ENCODE measurements around the gene GP5.

DNA sequence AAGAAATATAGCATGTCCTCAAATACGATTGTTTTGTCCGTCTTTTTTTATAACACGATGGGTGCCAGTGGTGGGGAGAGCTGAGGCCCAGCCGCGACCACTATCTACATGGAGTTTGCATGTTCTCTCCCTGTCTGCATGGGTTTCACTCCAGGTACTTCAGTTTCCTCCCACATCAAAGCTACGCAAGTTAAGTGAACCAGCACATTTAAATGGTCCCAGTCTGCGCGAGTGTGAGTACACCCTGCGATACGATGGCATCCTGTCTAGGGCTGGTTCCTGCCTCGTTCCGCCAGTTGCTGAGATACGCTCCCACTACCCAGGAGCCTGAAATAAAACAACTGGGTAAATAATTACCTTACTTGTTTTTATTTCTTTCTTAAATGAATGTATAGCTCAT is 47.1 kb upstream of the GP5 start:
- TF ChIP-seq, protein P1, sequence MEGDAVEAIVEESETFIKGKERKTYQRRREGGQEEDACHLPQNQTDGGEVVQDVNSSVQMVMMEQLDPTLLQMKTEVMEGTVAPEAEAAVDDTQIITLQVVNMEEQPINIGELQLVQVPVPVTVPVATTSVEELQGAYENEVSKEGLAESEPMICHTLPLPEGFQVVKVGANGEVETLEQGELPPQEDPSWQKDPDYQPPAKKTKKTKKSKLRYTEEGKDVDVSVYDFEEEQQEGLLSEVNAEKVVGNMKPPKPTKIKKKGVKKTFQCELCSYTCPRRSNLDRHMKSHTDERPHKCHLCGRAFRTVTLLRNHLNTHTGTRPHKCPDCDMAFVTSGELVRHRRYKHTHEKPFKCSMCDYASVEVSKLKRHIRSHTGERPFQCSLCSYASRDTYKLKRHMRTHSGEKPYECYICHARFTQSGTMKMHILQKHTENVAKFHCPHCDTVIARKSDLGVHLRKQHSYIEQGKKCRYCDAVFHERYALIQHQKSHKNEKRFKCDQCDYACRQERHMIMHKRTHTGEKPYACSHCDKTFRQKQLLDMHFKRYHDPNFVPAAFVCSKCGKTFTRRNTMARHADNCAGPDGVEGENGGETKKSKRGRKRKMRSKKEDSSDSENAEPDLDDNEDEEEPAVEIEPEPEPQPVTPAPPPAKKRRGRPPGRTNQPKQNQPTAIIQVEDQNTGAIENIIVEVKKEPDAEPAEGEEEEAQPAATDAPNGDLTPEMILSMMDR (IDR thresholded peaks at IDR 0.05; ENCODE audit: low read depth, low read length): no peak
- TF ChIP-seq EZH2phosphoT487 (IDR thresholded peaks at IDR 0.05; ENCODE audit: low read depth): no peak
